Urinary bladder (tissue), 4 donors: ENCODE results near the gene ITPKB. TPM values are rescaled to one million over a fixed set of nuclear protein-coding genes. Genes with fewer than 3 reads are reported as not detected.
"Not testable (repeated sequence)": the region's sequence is repeated elsewhere in the genome, so short reads cannot be mapped to it uniquely, and the experiment has no call there.

Experiments
- DNase-seq: peaks from one replicate; pipeline ENCODE4 v3.0.0-alpha.2; 2015; ENCODE audit errors: extremely low spot score
- H3K27ac ChIP-seq: one replicate; pipeline ENCODE4 v1.5.1; 2013; ENCODE audit warnings: low read depth, mild to moderate bottlenecking, moderate library complexity
- H3K36me3 ChIP-seq: one replicate; pipeline ENCODE4 v1.6.1; 2013; ENCODE audit warnings: mild to moderate bottlenecking, moderate library complexity; ENCODE audit not compliant: insufficient read depth
- H3K4me1 ChIP-seq: one replicate; pipeline ENCODE4 v1.6.1; 2013; ENCODE audit warnings: mild to moderate bottlenecking, moderate library complexity; ENCODE audit not compliant: insufficient read depth
- H3K4me3 ChIP-seq: one replicate; pipeline ENCODE4 v1.5.1; 2013; ENCODE audit warnings: low read depth, low read length
- WGBS: extraction: QIAGEN DNeasy Blood & Tissue Kit; methylation state at CpG from one replicate; pipeline ENCODE4 v1.1.7; 2013; 5-methylcytosine and 5-hydroxymethylcytosine counted together
- polyA plus RNA-seq: library from polyadenylated mRNA; stranded (reverse); fragments of 200-250 nt; gene quantifications from one replicate; pipeline ENCODE4 v1.2.3, GENCODE V29; 2013
- total RNA-seq: library from RNA; depleted of rRNA; stranded (reverse); fragments of >200 nt; gene quantifications from one replicate; pipeline ENCODE4 v1.2.3, GENCODE V29; 2014
- donor health status: healthy with polysubstance abuse.
- donor health status: healthy.

Gene ITPKB
- total and polyA plus RNA-seq, 2 donors, result 21.6 to 62.3 TPM

DNA sequence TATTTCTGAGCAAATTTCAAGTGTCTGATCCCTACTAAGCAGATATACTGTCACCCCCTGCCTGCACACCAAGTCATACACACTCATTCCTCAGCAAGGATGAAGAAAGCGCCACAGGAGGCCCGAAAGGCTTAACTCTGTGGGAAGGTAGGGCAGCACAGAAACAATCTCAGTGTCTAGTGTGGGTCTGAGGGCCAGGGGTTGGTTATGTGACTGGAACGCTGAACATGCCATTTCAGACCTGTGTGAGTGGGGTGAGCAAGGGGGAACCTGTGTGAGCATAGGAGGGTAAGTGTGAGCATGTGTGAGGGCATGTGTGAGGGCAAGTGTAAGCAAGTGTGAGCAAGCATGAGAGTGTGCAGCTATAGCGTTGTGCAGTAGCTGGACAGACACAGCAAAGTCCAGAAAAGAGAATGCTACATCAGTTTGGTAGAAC is 6.2 kb downstream of the ITPKB start:
- Histone ChIP-seq H3K4me3 (peak overlapping the region; percentile 15), H3K36me3 (no peaks in the 10 kb centered on the region), H3K4me1 (no peaks in the 10 kb centered on the region), H3K27ac (no peak overlapping the region)
- 58% methylated on average over 4 of the region's 4 CpGs for WGBS
- DNase-seq, result no peak

DNA sequence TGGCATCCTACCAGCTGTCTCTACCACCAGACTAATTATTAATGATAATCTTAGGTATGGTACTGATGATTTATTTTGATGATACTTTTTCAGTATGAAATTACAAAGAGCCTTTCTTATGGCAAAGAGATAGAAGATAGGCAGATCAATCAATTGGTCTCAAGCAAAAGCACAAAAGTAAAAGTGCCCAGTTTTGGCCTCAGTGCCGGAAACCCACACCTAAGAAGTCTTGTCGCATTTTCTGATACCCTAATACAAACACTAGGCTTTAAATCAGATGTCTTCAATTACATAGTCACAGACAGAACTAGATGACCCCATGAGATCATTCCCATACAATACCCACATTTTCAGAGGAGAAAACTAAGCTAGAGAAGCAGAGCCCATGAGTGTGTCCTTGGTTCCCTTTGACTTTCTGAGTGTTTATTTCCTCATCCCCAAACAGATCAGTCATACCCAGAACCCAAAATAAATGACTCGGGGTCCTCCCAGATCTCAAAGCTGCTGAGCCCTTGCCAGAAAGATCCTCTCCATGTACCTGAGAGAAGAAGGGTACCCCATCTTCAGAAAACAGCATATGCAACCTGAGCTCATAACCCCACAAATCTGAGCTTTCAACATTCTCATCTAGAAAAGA is 7.7 kb downstream of the ITPKB start:
- Histone ChIP-seq H3K4me1 (no peaks in the 10 kb centered on the region), H3K4me3 (no peak overlapping the region), H3K36me3 (no peaks in the 10 kb centered on the region), H3K27ac (no peak overlapping the region)
- no peak for DNase-seq
- 51% methylated on average over 3 of the region's 3 CpGs for WGBS

DNA sequence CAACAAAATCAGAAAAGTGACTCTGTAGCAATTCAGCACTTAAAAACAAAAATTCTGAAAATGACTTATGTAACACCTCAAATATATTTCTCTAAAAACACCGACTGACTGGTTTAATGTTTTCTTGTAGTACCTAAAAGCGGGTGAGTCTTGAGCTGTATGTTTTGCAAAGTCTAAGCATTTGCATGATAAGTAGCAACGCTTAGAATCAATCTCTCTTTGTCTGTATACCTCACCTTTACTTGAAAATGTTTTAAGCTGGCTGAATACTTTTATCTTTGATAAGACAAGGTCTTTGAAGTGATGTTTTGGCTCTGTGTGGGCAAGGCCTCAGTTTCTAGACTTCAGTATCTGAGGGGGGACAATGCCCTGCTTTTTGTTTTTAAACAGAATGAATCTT is 8.2 kb downstream of the ITPKB start:
- Histone ChIP-seq H3K36me3 (no peaks in the 10 kb centered on the region), H3K4me1 (no peaks in the 10 kb centered on the region), H3K4me3 (no peak overlapping the region), H3K27ac (no peak overlapping the region)
- 64% methylated on average over 3 of the region's 3 CpGs for WGBS
- DNase-seq, result no peak

DNA sequence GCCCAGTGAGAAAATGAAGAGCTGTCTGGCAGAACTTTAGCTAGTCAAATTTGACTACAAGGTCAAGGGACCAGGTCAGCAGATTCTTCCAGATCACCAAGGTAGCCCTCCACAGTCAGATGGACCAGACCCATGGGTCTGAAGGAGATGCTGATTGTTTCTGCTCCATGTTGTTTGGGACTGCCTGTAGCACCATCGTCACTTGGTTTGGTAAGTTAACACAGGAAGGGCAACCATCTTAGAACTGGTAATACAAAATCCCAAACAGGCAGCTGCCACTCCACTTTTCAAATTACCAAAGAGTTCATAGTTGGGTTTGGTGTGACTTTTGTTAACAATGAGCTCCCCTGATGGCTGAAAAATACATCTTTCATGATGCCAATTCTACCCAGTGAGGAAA is 9.0 kb downstream of the ITPKB start:
- Histone ChIP-seq H3K4me1 (no peaks in the 10 kb centered on the region), H3K27ac (no peak overlapping the region), H3K36me3 (no peaks in the 10 kb centered on the region), H3K4me3 (no peak overlapping the region)
- DNase-seq, result no peak
- 90% methylated on average over 1 of the region's 1 CpG for WGBS

DNA sequence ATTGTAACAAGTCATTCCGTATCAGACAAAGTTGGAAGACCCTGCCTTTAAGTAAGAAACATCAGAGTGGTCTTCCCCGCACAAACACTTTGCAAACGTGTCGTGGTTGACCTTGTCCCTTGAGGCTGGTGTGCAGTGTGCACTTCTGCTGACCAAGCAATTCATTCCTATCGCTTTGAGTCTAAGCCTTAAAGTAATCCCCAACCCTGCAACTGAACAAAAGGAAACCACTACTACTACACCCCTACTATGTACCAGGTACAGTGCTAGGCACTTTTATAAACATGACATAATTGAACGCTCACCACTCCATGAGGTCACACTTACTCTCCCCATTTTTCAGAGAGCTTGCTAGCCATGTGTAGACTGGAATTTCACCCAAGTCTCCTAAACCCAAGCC is 10.6 kb downstream of the ITPKB start:
- DNase-seq, result no peak
- Histone ChIP-seq H3K4me1 (no peaks in the 10 kb centered on the region), H3K36me3 (no peaks in the 10 kb centered on the region), H3K27ac (no peak overlapping the region), H3K4me3 (no peak overlapping the region)
- WGBS, result 76% methylated on average over 6 of the region's 6 CpGs

DNA sequence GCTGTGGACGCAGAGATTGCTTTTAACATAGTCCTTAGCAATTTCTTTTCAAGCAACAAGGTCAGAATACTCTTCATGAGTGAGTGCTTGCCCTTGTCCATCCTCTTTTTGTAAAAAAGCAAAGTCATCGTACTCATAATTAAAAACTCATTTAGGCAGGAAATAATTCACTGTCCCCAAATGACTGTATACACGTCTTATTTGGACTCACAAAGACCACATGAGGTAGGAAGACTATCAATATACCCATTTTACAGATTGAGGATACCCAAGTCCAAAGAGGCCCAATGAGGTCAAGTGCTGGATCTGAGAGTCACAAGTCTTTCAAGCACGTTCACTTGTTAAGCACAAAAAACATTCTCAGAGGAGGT is 13.2 kb downstream of the ITPKB start:
- Histone ChIP-seq H3K36me3 (no peaks in the 10 kb centered on the region), H3K4me3 (no peak overlapping the region), H3K4me1 (no peaks in the 10 kb centered on the region), H3K27ac (no peak overlapping the region)
- 85% methylated on average over 4 of the region's 4 CpGs for WGBS
- DNase-seq, result no peak

DNA sequence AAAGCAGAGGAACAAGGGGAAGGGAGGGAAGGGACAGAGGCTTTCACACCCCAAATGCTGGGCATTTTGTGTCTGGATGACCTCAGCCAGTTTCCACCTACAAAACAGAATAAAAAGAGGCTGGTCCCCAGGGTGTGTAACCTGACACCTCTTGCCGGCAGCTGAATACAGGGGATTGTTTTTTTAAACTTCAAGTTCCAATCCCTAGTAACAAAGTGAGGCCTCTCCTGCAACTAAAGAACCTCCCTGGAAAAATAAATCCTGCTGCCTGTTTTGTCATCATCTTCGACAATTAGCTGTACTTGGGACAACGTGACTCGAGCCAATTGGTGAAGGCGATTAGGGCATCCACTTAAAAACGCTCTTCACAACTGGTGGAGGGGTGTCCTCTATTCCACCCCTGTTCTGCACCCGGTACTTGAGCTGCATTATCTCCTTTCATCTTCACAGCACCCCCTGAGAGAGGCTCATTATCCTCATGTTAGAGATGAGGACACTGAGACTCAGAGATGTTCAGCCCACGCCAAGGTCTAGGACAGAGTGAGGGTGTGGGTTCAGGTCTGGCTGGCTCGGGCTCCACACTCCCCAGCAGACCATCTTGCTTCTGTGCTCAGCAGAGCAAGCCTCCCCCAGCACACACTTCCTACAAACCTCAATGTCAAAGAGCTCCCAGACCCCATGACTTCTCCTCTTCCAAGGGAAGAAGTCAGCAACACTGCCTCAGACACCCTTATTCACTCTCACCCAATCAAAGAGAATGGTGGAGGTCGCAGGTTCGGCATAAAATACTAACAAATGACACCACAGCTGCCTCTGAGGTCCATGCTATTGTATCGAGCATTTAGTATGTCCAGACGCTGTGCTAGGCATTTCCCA is 15.2 kb downstream of the ITPKB start:
- Histone ChIP-seq H3K4me3 (no peak overlapping the region), H3K27ac (no peak overlapping the region), H3K36me3 (no peaks in the 10 kb centered on the region), H3K4me1 (no peaks in the 10 kb centered on the region)
- WGBS, result 48% methylated on average over 13 of the region's 13 CpGs
- DNase-seq, result peak; percentile 42

DNA sequence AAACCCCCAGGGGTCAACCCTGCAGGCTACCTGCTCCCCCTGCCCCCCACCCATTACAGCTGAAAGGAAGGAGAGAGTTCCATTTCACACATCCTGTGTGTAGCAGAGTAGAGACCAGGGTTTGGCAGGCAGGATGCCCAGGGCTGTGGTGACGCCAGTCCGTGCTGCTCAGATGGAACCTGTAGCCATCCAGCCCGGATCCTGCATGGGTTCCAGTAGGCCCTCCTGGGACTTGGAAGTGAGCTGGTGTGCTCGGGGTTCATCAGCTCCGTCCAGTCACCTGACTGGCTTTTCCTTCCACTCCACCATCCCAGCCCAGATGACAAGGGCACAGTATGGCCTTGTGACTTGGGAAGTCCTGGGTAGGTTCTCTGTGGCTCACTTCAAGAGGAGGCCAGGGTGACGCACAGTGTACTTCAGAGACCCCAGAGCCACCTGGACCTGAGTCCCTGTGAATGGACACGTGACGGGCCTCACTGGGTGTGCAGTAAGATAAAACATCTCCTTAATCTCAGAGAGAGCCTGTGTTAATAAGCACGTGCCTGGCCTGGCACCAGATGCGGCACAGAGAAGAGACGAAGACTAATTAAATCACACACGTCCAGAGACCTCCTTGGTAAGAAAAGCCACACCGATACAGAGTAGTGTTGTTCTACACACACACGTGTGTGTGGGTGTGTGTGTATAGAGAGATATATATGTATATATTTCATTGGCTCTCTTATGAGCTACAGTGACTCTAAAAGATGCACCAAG is 16.0 kb downstream of the ITPKB start:
- no peak for DNase-seq
- H3K27ac ChIP-seq, result no peak overlapping the region
- H3K4me1 ChIP-seq, result no peaks in the 10 kb centered on the region
- H3K4me3 ChIP-seq, result no peak overlapping the region
- WGBS, result 69% methylated on average over 14 of the region's 14 CpGs
- no peaks in the 10 kb centered on the region for H3K36me3 ChIP-seq

DNA sequence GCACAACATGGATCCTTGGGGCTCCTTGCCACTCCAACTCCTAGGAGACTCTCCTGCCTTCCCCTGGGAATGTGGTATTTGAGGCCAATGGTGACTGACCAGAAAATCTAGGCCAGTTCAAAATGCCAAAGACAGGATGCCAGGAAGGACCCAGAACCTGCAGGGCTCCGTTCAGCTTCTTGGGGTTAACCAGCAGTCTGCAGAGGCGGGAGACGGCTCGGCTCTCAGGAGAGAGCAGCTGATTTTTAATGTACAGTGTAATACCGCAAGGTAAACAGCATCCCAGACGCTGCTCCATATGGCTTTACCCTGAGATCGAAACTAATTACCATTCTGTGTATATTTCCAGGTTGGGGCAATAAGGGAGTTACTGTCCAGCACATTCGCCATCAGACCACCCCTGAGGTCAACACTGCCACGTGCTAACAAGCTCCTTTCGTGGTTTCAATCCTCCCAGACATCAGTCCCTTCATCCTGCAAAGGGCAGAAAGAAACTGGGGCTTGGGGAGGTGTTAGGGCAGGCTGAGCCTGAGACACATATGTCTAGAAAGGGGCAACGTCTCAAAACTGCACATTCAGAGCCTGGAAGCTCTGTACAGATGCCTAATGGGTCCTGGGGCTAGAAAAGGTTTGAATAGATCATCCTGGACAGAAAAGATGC is 16.7 kb downstream of the ITPKB start:
- Histone ChIP-seq H3K4me1 (no peaks in the 10 kb centered on the region), H3K4me3 (no peak overlapping the region), H3K36me3 (no peaks in the 10 kb centered on the region), H3K27ac (no peak overlapping the region)
- DNase-seq, result no peak
- 83% methylated on average over 11 of the region's 11 CpGs for WGBS

DNA sequence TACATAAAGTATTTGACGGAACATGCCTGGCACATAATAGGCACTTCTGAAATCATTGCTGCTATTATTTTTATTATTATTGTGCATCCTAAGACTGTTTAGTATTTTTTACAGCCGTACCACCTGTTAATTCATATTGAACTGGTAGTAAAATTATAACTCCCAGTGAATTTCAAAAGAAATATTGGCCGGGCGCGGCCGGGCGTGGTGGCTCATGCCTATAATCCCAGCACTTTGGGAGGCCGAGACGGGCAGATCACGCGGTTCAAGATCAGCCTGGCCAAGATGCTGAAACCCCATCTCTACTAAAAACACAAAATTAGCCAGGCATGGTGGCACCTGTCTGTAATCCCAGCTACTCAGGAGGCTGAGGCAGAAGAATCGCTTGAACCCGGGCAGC is 18.5 kb downstream of the ITPKB start:
- not testable (repeated sequence) for DNase-seq, H3K27ac ChIP-seq, H3K4me1 ChIP-seq, H3K4me3 ChIP-seq, H3K36me3 ChIP-seq
- 97% methylated on average over 13 of the region's 13 CpGs for WGBS

DNA sequence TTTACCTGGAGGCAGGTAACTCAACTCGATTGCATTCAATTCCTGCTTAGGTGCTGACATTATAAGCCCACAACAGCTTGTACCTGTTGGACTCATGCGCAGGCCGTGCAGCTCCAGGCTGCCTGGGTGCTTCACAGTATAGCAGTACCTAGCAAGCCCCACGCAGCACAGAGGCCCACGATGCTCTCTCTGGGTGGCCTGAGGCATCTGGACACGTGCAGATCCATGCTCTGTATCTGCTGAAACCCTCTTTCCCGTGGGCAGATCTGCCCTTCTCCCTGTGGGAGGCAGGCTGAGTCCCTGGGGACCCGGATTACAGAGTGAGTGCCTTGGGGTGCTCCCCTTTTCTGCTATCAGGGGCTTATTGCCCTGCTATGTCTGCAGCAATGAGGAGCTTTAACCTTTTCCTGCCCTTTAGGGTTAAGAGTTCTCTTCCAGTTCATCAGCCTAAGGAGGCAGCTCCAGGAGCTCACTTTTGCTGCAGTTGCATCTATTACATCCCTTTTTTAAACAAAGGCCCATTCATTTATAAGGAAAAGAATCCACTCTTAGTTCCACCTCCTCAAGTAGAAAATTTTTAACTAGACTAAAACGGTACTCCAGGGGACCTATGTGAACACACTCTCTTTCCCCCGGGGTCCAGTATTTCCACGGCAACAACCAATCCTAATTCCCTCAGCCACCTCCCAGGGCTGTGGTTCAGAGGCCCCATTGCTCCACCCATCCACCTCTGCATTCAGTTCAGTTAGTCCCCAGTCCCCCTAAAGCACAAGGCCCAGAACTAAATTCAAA is 19.3 kb downstream of the ITPKB start:
- WGBS, result 65% methylated on average over 11 of the region's 11 CpGs
- Histone ChIP-seq H3K27ac (no peak overlapping the region), H3K4me1 (no peaks in the 10 kb centered on the region), H3K4me3 (no peak overlapping the region), H3K36me3 (no peaks in the 10 kb centered on the region)
- no peak for DNase-seq

DNA sequence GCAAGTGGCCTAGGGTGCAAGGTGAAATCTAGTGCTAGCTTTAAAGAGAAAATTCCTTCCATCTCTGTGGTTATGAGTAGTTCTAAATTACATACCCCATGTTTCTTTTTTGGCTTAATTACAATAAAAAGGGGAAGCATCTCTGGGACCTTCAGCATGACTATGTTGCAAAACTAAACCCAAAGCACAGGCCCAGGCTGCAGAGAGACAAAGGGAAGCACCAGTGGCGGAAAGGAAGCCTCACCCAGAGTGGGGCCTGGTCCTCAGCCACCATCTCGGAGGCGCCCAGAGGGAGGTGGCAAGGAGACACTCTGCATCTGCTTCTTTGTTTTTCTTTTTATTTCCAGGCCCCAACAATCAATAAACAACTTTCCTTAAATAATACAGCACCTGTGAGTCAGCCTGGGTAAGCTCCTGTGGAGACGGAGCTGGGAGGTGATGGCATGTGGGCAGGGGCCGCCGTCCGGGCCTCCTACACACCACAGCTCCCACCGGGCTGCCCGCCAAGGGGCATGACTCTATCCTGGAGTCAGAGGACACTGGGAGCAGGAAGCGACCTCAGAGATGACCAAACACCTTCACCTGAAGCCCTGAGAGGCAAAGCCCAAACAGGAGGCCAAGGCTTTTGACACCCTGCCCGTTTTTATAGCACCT is 21.7 kb downstream of the ITPKB start:
- DNase-seq, result no peak
- no peaks in the 10 kb centered on the region for H3K4me1 ChIP-seq
- 76% methylated on average over 11 of the region's 11 CpGs for WGBS
- no peak overlapping the region for H3K4me3 ChIP-seq
- no peak overlapping the region for H3K27ac ChIP-seq
- no peaks in the 10 kb centered on the region for H3K36me3 ChIP-seq
